ENCODE results near the gene CD93. TPM values are rescaled to one million over a fixed set of nuclear protein-coding genes. Genes with fewer than 3 reads are reported as not detected.

Gene CD93
- total RNA-seq, 1 experiment from 2014 or later: not detected

- no peak for DNase-seq (ENCODE audit: low spot score)
Measured at GRCh38 chr20:23099791-23100719, 13.9 kb upstream of the CD93 start.

- no peak for DNase-seq (ENCODE audit: low spot score)
Measured at GRCh38 chr20:23097636-23098580, 11.8 kb upstream of the CD93 start.

DNA sequence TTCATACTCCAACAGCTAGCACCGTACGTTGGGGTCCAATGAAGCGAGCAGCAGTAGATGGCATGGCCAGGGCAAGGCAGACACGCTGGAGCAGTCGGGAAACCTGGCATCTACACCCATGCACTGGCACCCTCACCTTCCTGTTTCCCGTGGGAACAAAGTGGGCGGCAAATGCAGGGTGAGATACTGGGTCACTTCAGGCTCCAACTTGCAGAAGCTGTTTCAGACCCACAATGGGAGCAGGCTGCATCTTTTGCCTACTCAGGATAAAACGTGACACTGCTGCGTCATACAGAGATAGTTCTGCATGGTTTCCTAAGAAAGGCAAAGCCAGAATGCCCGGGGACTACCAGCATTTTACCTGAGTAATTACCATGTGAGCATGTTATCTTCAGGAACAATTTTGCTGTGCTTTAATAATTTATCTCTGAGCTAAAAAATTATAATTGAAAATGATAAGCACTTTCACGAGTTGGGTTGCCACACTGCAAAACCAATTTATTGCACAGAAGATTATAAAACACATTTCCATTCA, 10.9 kb upstream of the CD93 start:
- DNase-seq (ENCODE audit: low spot score): no peak

GRCh38 chr20:23096097-23096496, 10.0 kb upstream of the CD93 start:
- DNase-seq (ENCODE audit: low spot score): no peak

GRCh38 chr20:23095499-23095898, 9.4 kb upstream of the CD93 start:
- no peak for DNase-seq (ENCODE audit: low spot score)

GRCh38 chr20:23094927-23095326, 8.8 kb upstream of the CD93 start:
- DNase-seq (ENCODE audit: low spot score): no peak

DNA sequence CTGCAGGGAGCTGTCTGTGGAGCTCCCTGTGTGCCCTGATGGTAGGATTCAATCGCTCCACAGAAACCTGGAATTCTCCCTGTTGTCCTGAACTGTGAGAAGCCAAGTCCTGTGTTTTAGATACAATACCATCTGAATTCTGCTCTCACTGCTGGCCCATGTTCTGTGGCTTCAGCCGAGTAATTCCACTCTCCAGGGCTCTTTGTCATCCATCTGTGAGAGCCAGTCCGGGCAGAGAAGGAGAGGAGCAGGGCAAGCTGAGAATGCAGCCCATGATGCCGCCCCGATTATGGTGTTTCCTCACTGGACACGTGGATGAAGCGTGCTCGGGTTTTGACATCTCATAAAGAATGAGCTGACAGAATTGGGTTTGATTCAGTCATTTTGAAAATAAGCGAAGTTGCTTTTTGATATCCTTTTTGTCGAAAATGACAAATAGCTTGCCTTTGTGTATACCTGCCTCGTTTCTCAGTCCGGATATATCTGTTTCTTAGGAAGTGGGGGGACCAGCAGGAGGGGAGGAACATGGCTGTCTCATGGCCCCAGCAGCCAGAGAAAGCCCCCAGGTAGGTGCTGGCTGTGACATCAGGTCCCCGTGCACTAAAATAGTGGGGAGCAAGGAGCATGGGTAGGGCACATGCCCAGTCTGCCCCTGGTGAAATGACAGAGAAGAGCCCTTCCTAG, 8.2 kb upstream of the CD93 start:
- DNase-seq (ENCODE audit: low spot score): no peak

- no peak for DNase-seq (ENCODE audit: low spot score)
Measured at GRCh38 chr20:23093613-23094012, 7.5 kb upstream of the CD93 start.

- no peak for DNase-seq (ENCODE audit: low spot score)
Measured at GRCh38 chr20:23092861-23093495, 6.9 kb upstream of the CD93 start.

GRCh38 chr20:23092384-23092756, 6.2 kb upstream of the CD93 start:
- DNase-seq (ENCODE audit: low spot score): no peak

GRCh38 chr20:23091721-23092383, 5.7 kb upstream of the CD93 start:
- DNase-seq (ENCODE audit: low spot score): no peak

- no peak for DNase-seq (ENCODE audit: low spot score)
Measured at GRCh38 chr20:23090878-23091277, 4.8 kb upstream of the CD93 start.

- DNase-seq (ENCODE audit: low spot score): no peak
Measured at GRCh38 chr20:23090147-23090546, 4.0 kb upstream of the CD93 start.

DNA sequence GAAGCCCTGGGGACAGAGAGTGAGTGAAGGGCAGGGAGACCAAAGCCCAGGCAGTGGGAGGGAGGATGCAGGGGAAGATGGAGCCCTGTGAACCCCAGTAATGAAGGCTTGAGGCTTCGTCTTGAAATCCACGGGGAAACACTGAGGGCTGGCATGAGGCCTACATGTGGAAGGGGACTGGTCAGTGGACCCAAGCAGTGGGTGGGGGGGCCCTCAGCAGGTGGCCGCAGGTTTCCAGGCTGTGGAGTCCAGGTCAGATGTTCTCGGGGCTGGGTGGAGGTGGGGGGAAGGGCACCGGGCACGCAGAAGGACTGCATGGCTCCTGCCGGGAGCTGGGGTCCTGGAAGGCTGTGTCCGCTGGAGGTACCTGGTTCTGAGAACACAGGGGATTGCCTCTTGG, 2.7 kb upstream of the CD93 start:
- DNase-seq (ENCODE audit: low spot score): no peak

DNA sequence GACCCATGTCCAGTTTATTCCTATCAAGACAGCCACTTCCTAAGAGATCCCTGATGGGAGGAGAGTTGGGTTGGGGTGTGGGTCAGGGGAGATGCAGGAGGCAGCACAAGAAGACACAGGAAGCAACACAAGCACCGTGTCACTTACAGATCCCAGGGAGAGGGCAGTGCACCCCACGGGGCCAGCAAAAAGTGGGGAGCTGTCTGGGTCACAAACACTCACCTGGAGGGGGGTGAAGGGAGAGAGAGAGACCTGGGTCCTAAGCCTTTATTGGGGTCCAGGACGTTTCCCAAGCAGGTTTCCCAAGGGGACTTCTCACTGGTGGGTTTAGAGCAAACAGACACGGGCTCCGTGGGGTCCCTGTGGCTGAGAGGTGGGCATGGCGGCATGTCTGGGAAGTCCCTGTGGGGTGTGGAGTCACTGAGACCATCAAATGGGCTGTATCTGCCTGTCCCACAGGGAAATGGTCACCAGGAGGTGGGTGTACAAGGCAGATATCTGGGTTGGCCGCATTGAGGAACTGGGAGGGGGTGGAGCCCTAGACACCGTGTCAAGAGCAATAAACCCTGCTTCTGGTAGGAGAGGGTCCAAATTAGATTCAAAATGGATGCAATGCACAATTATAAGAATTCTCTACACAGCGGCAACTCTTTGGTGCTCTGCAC, 1.6 kb upstream of the CD93 start:
- no peak for DNase-seq (ENCODE audit: low spot score)

GRCh38 chr20:23086931-23087411, 847 bp upstream of the CD93 start:
- DNase-seq (ENCODE audit: low spot score): no peak

GRCh38 chr20:23085436-23086055, 578 bp downstream of the CD93 start:
- no peak for DNase-seq (ENCODE audit: low spot score)

- no peak for DNase-seq (ENCODE audit: low spot score)
Measured at GRCh38 chr20:23084845-23085365, 1.2 kb downstream of the CD93 start.

- no peak for DNase-seq (ENCODE audit: low spot score)
Measured at GRCh38 chr20:23084282-23084844, 1.8 kb downstream of the CD93 start.

Data from H4 (cell line).